ENCODE data around the gene ATP8A2.

DNA sequence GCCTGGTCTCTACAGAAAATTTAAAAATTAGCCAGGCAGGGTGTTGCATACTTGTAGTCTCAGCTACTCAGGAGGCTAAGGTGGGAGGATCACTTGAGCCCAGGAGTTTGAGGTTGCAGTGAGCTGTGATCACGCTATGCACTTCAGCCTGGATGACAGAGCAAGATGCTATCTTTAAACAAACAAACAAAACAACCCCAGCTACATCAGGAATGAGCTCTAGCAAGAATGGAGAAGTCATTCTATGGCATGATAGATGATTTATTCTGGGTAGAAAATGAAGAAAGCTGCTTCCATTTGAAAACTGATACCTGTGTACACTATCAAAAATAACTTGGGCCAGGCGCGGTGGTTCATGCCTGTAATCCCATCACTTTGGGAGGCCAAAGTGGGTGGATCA, 695.8 kb downstream of the ATP8A2 start:
- TF ChIP-seq, protein P1, sequence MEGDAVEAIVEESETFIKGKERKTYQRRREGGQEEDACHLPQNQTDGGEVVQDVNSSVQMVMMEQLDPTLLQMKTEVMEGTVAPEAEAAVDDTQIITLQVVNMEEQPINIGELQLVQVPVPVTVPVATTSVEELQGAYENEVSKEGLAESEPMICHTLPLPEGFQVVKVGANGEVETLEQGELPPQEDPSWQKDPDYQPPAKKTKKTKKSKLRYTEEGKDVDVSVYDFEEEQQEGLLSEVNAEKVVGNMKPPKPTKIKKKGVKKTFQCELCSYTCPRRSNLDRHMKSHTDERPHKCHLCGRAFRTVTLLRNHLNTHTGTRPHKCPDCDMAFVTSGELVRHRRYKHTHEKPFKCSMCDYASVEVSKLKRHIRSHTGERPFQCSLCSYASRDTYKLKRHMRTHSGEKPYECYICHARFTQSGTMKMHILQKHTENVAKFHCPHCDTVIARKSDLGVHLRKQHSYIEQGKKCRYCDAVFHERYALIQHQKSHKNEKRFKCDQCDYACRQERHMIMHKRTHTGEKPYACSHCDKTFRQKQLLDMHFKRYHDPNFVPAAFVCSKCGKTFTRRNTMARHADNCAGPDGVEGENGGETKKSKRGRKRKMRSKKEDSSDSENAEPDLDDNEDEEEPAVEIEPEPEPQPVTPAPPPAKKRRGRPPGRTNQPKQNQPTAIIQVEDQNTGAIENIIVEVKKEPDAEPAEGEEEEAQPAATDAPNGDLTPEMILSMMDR (IDR thresholded peaks at IDR 0.05) = no peak
- TF ChIP-seq, protein P2, sequence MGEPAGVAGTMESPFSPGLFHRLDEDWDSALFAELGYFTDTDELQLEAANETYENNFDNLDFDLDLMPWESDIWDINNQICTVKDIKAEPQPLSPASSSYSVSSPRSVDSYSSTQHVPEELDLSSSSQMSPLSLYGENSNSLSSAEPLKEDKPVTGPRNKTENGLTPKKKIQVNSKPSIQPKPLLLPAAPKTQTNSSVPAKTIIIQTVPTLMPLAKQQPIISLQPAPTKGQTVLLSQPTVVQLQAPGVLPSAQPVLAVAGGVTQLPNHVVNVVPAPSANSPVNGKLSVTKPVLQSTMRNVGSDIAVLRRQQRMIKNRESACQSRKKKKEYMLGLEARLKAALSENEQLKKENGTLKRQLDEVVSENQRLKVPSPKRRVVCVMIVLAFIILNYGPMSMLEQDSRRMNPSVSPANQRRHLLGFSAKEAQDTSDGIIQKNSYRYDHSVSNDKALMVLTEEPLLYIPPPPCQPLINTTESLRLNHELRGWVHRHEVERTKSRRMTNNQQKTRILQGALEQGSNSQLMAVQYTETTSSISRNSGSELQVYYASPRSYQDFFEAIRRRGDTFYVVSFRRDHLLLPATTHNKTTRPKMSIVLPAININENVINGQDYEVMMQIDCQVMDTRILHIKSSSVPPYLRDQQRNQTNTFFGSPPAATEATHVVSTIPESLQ (CRISPR knock-in tag; IDR thresholded peaks at IDR 0.05) = no peak
- no peak for TF ChIP-seq ETV6 (CRISPR knock-in tag; IDR thresholded peaks at IDR 0.05)
- no peak for TF ChIP-seq FOXJ3 (CRISPR knock-in tag; IDR thresholded peaks at IDR 0.05; ENCODE audit: borderline replicate concordance)
- no peak for TF ChIP-seq ZNF423 (CRISPR knock-in tag; IDR thresholded peaks at IDR 0.05)

Data from WTC11 (cell line).